DMS153 treated with DMSO at 0.1 percent for 48 hours (cell line): ENCODE measurements around the gene EZR.
A peak's percentile ranks its signal among the peaks of the same experiment; 100 is the strongest.
"Not testable (repeated sequence)": the region's sequence is repeated elsewhere in the genome, so short reads cannot be mapped to it uniquely, and the experiment has no call there.

Experiments used
- DNase-seq: peaks from one replicate; lab custom pipeline; 2025; ENCODE audit not compliant: unreplicated experiment; lab: John Stamatoyannopoulos, UW

Gene EZR

GRCh38 chr6:158799051-158799792, 19.9 kb downstream of the EZR start:
- DNase-seq: peak; percentile 88

- no peak for DNase-seq
These were observed 20.9 kb downstream of the EZR start for GRCh38 chr6:158798311-158798710.

GRCh38 chr6:158797331-158798310, 21.5 kb downstream of the EZR start:
- DNase-seq: no peak

GRCh38 chr6:158796353-158796752, 22.8 kb downstream of the EZR start:
- DNase-seq: no peak

GRCh38 chr6:158795516-158795915, 23.7 kb downstream of the EZR start:
- no peak for DNase-seq

GRCh38 chr6:158793432-158793831, 25.7 kb downstream of the EZR start:
- no peak for DNase-seq

GRCh38 chr6:158792505-158792904, 26.7 kb downstream of the EZR start:
- not testable (repeated sequence) for DNase-seq

- no peak for DNase-seq
These were observed 27.8 kb downstream of the EZR start for GRCh38 chr6:158791274-158791855.

- DNase-seq: no peak
These were observed 29.9 kb downstream of the EZR start for GRCh38 chr6:158789115-158789917.

- DNase-seq: no peak
These were observed 31.8 kb downstream of the EZR start for GRCh38 chr6:158787395-158787794.

- DNase-seq: no peak
These were observed 32.4 kb downstream of the EZR start for GRCh38 chr6:158786645-158787304.

- DNase-seq: no peak
These were observed 34.1 kb downstream of the EZR start for GRCh38 chr6:158785036-158785435.

GRCh38 chr6:158784505-158784904, 34.7 kb downstream of the EZR start:
- DNase-seq: no peak

GRCh38 chr6:158783851-158784250, 35.3 kb downstream of the EZR start:
- DNase-seq: no peak

GRCh38 chr6:158783167-158783450, 36.1 kb downstream of the EZR start:
- DNase-seq: no peak

GRCh38 chr6:158782432-158783166, 36.6 kb downstream of the EZR start:
- no peak for DNase-seq

- no peak for DNase-seq
These were observed 37.3 kb downstream of the EZR start for GRCh38 chr6:158781692-158782373.

- DNase-seq: no peak
These were observed 38.0 kb downstream of the EZR start for GRCh38 chr6:158780988-158781691.
